H9 (cell line): ENCODE results near the gene TINAG. TPM values are rescaled to one million over a fixed set of nuclear protein-coding genes. Genes with fewer than 3 reads are reported as not detected.

Experiments
- DNase-seq: peaks from one replicate; pipeline ENCODE4 v3.0.0-alpha.2; 2017
- H2AFZ ChIP-seq: one replicate; pipeline ENCODE4 v1.6.1; 2013; ENCODE audit warnings: mild to moderate bottlenecking, low read length, control low read depth, moderate library complexity
- H2AK5ac ChIP-seq: 2 replicates; pipeline ENCODE4 v1.6.1; 2013; ENCODE audit warnings: low read length, control low read depth, mixed read lengths; ENCODE audit not compliant: insufficient read length
- H2BK120ac ChIP-seq: one replicate; pipeline ENCODE4 v1.6.1; 2013; ENCODE audit warnings: low read depth, mild to moderate bottlenecking, low read length, control low read depth, inconsistent platforms; ENCODE audit not compliant: poor library complexity, severe bottlenecking
- H2BK12ac ChIP-seq: 2 replicates; pipeline ENCODE4 v1.6.1; 2013; ENCODE audit warnings: low read length, control low read depth, mixed read lengths, low read depth; ENCODE audit not compliant: insufficient read length
- H2BK15ac ChIP-seq: 2 replicates; pipeline ENCODE4 v1.6.1; 2013; ENCODE audit warnings: low read depth, low read length, control low read depth
- H2BK20ac ChIP-seq: one replicate; pipeline ENCODE4 v1.6.1; 2013; ENCODE audit warnings: low read depth, mild to moderate bottlenecking, low read length, control low read depth, inconsistent platforms; ENCODE audit not compliant: poor library complexity, severe bottlenecking
- H2BK5ac ChIP-seq: 2 replicates; pipeline ENCODE4 v1.6.1; 2013; ENCODE audit warnings: low read length, control low read depth, mixed read lengths; ENCODE audit not compliant: insufficient read length
- H3K14ac ChIP-seq: 2 replicates; pipeline ENCODE4 v1.6.1; 2013; ENCODE audit warnings: low read length, control low read depth; ENCODE audit not compliant: insufficient read depth
- H3K18ac ChIP-seq: 2 replicates; pipeline ENCODE4 v1.6.1; 2013; ENCODE audit warnings: low read depth, mild to moderate bottlenecking, mixed read lengths, low read length, control low read depth; ENCODE audit not compliant: insufficient read length
- H3K23ac ChIP-seq: 2 replicates; pipeline ENCODE4 v1.6.1; 2013; ENCODE audit warnings: low read length, control low read depth, mixed read lengths, low read depth; ENCODE audit not compliant: insufficient read length
- H3K23me2 ChIP-seq: 2 replicates; pipeline ENCODE4 v1.6.1; 2013; ENCODE audit warnings: low read depth, mild to moderate bottlenecking, mixed read lengths, low read length, control low read depth; ENCODE audit not compliant: insufficient read length, poor library complexity, severe bottlenecking
- H3K27ac ChIP-seq: 2 replicates; pipeline ENCODE4 v1.5.1; 2013; ENCODE audit warnings: low read length, control low read depth, mixed read lengths, low read depth; ENCODE audit not compliant: insufficient read length
- H3K27me3 ChIP-seq: 2 replicates; pipeline ENCODE4 v1.6.1; 2013; ENCODE audit warnings: low read length, control low read depth, inconsistent platforms; ENCODE audit not compliant: insufficient read depth
- H3K4ac ChIP-seq: 2 replicates; pipeline ENCODE4 v1.6.1; 2013; ENCODE audit warnings: low read depth, mild to moderate bottlenecking, control low read depth, inconsistent platforms, low read length, moderate library complexity
- H3K4me1 ChIP-seq: 2 replicates; pipeline ENCODE4 v1.6.1; 2013; ENCODE audit warnings: low read length, control low read depth, inconsistent platforms; ENCODE audit not compliant: insufficient read depth
- H3K4me2 ChIP-seq: 2 replicates; pipeline ENCODE4 v1.6.1; 2013; ENCODE audit warnings: low read length, control low read depth, mixed read lengths; ENCODE audit not compliant: insufficient read length, insufficient read depth
- H3K56ac ChIP-seq: 2 replicates; pipeline ENCODE4 v1.6.1; 2013; ENCODE audit warnings: low read depth, mild to moderate bottlenecking, mixed read lengths, low read length, control low read depth; ENCODE audit not compliant: insufficient read length
- H3K79me1 ChIP-seq: 2 replicates; pipeline ENCODE4 v1.6.1; 2013; ENCODE audit warnings: low read depth, mild to moderate bottlenecking, moderate library complexity, low read length, control low read depth, inconsistent platforms; ENCODE audit not compliant: insufficient read depth, poor library complexity, severe bottlenecking
- H3K79me2 ChIP-seq: 2 replicates; pipeline ENCODE4 v1.6.1; 2013; ENCODE audit warnings: low read length, control low read depth, inconsistent platforms; ENCODE audit not compliant: insufficient read depth
- H3K9ac ChIP-seq: 2 replicates; pipeline ENCODE4 v1.6.1; 2013; ENCODE audit warnings: low read length, control low read depth, mixed read lengths; ENCODE audit not compliant: insufficient read length; ENCODE audit errors: extremely low read depth
- H3K9me3 ChIP-seq: one replicate; pipeline ENCODE4 v1.6.1; 2013; ENCODE audit warnings: low read depth, low read length, inconsistent platforms; ENCODE audit not compliant: control insufficient read depth
- H3T11ph ChIP-seq: one replicate; pipeline ENCODE4 v1.6.1; 2013; ENCODE audit warnings: mild to moderate bottlenecking, low read length, control low read depth, inconsistent platforms
- H4K20me1 ChIP-seq: one replicate; pipeline ENCODE4 v1.6.1; 2013; ENCODE audit not compliant: control insufficient read depth, insufficient read length, insufficient read depth
- H4K5ac ChIP-seq: 2 replicates; pipeline ENCODE4 v1.6.1; 2013; ENCODE audit warnings: low read depth, mild to moderate bottlenecking, mixed read lengths, low read length, control low read depth; ENCODE audit not compliant: insufficient read length
- H4K8ac ChIP-seq: replicated peaks from 2 replicates; pipeline ENCODE4 v1.6.1; 2013; ENCODE audit warnings: low read length, control low read depth, mixed read lengths, low read depth; ENCODE audit not compliant: insufficient read length
- H4K91ac ChIP-seq: 2 replicates; pipeline ENCODE4 v1.6.1; 2013; ENCODE audit warnings: low read depth, mild to moderate bottlenecking, moderate library complexity, mixed read lengths, low read length, control low read depth; ENCODE audit not compliant: insufficient read length
- H3K27ac Mint-ChIP-seq, 3 experiments: 2 replicates in 2 of 3; 3 replicates in 1 of 3; pipeline ENCODE4 v1.8.0; 2020 to 2021; ENCODE audit warnings: mixed read lengths in 3 of 3, mild to moderate bottlenecking in 1 of 3, moderate library complexity in 1 of 3
- H3K27me3 Mint-ChIP-seq: 2 replicates; pipeline ENCODE4 v1.8.0; 2021; ENCODE audit warnings: low read depth, mild to moderate bottlenecking, moderate library complexity, mixed read lengths
- H3K36me3 Mint-ChIP-seq, 3 experiments: 2 replicates in 2 of 3; 3 replicates in 1 of 3; pipeline ENCODE4 v1.8.0; 2020 to 2021; ENCODE audit warnings: low read depth in 3 of 3, mixed read lengths in 3 of 3; ENCODE audit not compliant: insufficient read depth in 1 of 3
- H3K4me1 Mint-ChIP-seq, 2 experiments: 2 replicates each; pipeline ENCODE4 v1.8.0; 2020; ENCODE audit warnings: mixed read lengths in 2 of 2
- H3K4me3 Mint-ChIP-seq, 2 experiments: 2 replicates in 1 of 2; 3 replicates in 1 of 2; pipeline ENCODE4 v1.8.0; 2020 to 2021; ENCODE audit warnings: mild to moderate bottlenecking in 2 of 2, mixed read lengths in 2 of 2, moderate library complexity in 1 of 2
- H3K9me3 Mint-ChIP-seq, 2 experiments: 2 replicates in 1 of 2; 3 replicates in 1 of 2; pipeline ENCODE4 v1.8.0; 2020; ENCODE audit warnings: mild to moderate bottlenecking in 2 of 2, mixed read lengths in 2 of 2, moderate library complexity in 1 of 2
- WGBS: extraction: QIAGEN DNeasy Blood & Tissue Kit; methylation state at CpG from one replicate; pipeline ENCODE4 v1.1.7; 2013; ENCODE audit warnings: missing lambda C conversion rate, low lambda C conversion rate, mixed read lengths; ENCODE audit not compliant: insufficient read length; ENCODE audit errors: extremely low coverage; 5-methylcytosine and 5-hydroxymethylcytosine counted together
- total RNA-seq: library from RNA; stranded (reverse); gene quantifications from 2 replicates; pipeline ENCODE4 v1.2.1, GENCODE V29; 2021
- TF ChIP-seq, protein P1 (sequence below): fragments of 200-600 bp; sonication (generic); conservative IDR thresholded peaks from 3 replicates; pipeline ENCODE4 v1.8.0; 2021; ENCODE audit warnings: antibody characterized with exemption, mild to moderate bottlenecking

The TINAG gene
- total RNA-seq, 1 experiment from 2014 or later = not detected

DNA sequence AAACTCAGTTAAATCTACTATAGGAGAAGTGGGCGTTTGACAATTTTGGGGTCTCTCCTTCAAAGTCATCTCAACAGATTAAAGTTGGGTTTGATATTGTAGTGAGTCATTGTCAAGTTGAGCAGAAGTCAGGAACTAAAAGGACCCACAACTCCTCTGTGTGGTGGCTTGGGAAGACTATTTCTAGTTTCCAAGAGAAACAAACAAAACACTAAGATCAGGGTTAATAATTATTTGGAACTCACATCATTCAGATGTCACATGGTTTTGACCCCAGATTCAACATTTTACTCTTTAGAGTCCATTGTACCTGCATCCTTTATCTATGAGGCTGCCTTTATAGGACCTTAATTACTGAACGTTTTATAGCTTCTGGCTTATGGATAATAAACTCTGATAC, 45.3 kb upstream of the TINAG start:
- no peaks in the 10 kb centered on the region for H3K9me3 Mint-ChIP-seq
- Histone ChIP-seq H3K9ac (no peak overlapping the region), H3K27ac (no peak overlapping the region), H2BK5ac (no peak overlapping the region), H3K23me2 (no peaks in the 10 kb centered on the region), H2BK20ac (no peak overlapping the region), H3K4me1 (no peaks in the 10 kb centered on the region), H3K27me3 (no peaks in the 10 kb centered on the region), H3K9me3 (no peaks in the 10 kb centered on the region), H4K20me1 (no peaks in the 10 kb centered on the region), H3K4me2 (no peak overlapping the region), H3K18ac (no peak overlapping the region), H2BK12ac (no peak overlapping the region), H2BK120ac (no peak overlapping the region), H3K79me2 (no peaks in the 10 kb centered on the region), H3T11ph (no peak overlapping the region), H2AFZ (no peak overlapping the region), H4K91ac (no peak overlapping the region), H3K56ac (no peak overlapping the region), H3K4ac (no peak overlapping the region), H3K79me1 (no peaks in the 10 kb centered on the region), H4K5ac (no peak overlapping the region), H2AK5ac (no peak overlapping the region), H4K8ac (no peak overlapping the region), H3K23ac (no peak overlapping the region), H2BK15ac (no peak overlapping the region), H3K14ac (no peak overlapping the region)
- TF ChIP-seq, protein P1, sequence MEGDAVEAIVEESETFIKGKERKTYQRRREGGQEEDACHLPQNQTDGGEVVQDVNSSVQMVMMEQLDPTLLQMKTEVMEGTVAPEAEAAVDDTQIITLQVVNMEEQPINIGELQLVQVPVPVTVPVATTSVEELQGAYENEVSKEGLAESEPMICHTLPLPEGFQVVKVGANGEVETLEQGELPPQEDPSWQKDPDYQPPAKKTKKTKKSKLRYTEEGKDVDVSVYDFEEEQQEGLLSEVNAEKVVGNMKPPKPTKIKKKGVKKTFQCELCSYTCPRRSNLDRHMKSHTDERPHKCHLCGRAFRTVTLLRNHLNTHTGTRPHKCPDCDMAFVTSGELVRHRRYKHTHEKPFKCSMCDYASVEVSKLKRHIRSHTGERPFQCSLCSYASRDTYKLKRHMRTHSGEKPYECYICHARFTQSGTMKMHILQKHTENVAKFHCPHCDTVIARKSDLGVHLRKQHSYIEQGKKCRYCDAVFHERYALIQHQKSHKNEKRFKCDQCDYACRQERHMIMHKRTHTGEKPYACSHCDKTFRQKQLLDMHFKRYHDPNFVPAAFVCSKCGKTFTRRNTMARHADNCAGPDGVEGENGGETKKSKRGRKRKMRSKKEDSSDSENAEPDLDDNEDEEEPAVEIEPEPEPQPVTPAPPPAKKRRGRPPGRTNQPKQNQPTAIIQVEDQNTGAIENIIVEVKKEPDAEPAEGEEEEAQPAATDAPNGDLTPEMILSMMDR = no peak
- H3K27ac Mint-ChIP-seq = no peak overlapping the region
- WGBS = no CpG with 5 or more reads among the region's 2 CpGs
- peaks cover 20 to 30% of the 10 kb centered on the region in 2 experiments for H3K4me1 Mint-ChIP-seq
- DNase-seq = no peak
- H3K36me3 Mint-ChIP-seq = no peaks in the 10 kb centered on the region
- no peak overlapping the region for H3K4me3 Mint-ChIP-seq
- H3K27me3 Mint-ChIP-seq = peaks cover 17% of the 10 kb centered on the region
